GM19043 (cell line): Measurements from ENCODE around the gene GPC5.
"Not testable (repeated sequence)": the region's sequence is repeated elsewhere in the genome, so short reads cannot be mapped to it uniquely, and the experiment has no call there.

Experiments used
- ATAC-seq: cut with Tn5 transposase; IDR thresholded peaks from one replicate; pipeline ENCODE4 v1.9.1; 2021; ENCODE audit warnings: low read depth; ENCODE audit not compliant: unreplicated experiment

GPC5 gene

GRCh38 chr13:91813253-91813652 is 414.8 kb downstream of the GPC5 start:
- no peak for ATAC-seq

GRCh38 chr13:91816263-91816807 is 417.9 kb downstream of the GPC5 start:
- ATAC-seq = no peak

GRCh38 chr13:91817250-91817649 is 418.8 kb downstream of the GPC5 start:
- ATAC-seq = no peak

GRCh38 chr13:91824416-91824815 is 426.0 kb downstream of the GPC5 start:
- no peak for ATAC-seq

- ATAC-seq = no peak
Observed at GRCh38 chr13:91825516-91825915, 427.1 kb downstream of the GPC5 start.

GRCh38 chr13:91836553-91836952 is 438.1 kb downstream of the GPC5 start:
- no peak for ATAC-seq

DNA sequence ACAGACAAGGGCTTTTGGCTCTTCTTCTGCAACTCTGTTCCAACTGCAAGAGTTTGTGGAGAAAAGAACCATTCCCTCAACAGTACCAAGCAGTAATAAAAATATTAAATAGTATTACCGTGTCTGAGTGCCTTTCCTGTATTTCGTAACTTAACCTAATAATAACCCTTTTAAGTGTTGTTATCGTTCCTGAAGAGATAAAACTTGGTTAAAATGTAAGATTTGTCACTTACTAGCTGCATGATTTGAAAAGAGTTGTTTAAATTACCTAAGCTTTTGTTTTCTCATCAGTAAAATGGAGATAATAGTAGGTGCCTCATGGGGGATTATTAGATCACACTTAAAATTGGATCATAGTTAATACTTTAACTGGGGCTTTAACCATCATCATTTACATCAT is 447.2 kb downstream of the GPC5 start:
- no peak for ATAC-seq

DNA sequence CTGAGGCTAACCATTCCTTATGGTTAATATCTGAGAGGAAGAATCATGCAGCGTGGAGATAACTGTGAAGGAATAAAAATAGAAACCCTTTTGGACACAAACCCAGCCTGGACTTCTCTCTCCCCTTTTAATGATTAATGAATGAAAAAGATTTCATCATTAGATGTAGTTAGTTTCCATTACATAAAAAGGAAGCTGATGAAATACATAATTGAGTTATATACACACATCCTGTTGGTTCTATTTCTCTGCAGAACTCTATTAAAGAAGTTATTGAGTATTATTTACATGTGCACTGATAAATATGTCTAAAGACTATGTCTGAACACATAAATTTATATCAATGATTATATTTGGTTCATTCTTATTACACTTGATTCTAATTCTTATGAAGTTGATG is 465.3 kb downstream of the GPC5 start:
- ATAC-seq = no peak

DNA sequence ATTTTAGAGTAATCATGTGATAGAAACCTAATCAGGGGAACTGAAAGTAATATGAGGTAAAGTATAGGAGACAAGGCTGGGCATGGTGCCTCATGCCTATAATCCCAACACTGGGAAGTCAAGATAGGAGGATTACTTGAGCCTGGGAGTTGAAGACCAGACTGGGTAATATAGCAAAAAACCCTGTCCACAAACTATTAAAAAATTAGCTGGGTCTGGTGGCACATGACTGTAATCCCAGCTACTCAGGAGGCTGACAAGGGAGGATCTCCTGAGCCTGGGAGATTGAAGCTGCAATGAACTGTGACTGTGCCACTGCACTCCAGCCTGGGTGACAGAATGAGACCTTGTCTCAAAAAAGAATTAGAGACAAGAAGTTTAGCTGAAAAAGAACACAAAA is 469.9 kb downstream of the GPC5 start:
- ATAC-seq = no peak

- no peak for ATAC-seq
Observed at GRCh38 chr13:91878491-91878890, 480.1 kb downstream of the GPC5 start.

- no peak for ATAC-seq
Observed at GRCh38 chr13:91879360-91879759, 480.9 kb downstream of the GPC5 start.

GRCh38 chr13:91882918-91883317 is 484.5 kb downstream of the GPC5 start:
- no peak for ATAC-seq

- ATAC-seq = no peak
Observed at GRCh38 chr13:91889641-91890040, 491.2 kb downstream of the GPC5 start.

GRCh38 chr13:91891141-91891540 is 492.7 kb downstream of the GPC5 start:
- ATAC-seq = no peak

DNA sequence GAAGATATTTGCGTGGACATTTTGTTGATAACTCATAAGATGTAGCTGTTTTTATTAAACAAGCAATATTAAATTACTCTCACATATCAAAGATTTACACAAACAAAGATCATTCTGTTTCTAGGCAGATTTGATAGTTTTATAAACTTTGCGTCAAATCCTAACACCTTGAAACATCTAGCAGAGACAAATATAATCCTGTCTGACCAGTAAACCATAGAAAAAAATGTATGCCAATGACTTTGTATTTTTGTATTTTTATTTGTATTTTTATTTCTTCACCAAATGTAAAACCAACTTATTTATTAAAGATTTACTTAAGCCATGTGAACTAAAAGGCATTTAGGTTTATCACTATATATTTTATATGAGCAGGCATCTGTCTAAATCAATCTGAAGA is 494.6 kb downstream of the GPC5 start:
- ATAC-seq = no peak

GRCh38 chr13:91894316-91894715 is 495.9 kb downstream of the GPC5 start:
- ATAC-seq = no peak

DNA sequence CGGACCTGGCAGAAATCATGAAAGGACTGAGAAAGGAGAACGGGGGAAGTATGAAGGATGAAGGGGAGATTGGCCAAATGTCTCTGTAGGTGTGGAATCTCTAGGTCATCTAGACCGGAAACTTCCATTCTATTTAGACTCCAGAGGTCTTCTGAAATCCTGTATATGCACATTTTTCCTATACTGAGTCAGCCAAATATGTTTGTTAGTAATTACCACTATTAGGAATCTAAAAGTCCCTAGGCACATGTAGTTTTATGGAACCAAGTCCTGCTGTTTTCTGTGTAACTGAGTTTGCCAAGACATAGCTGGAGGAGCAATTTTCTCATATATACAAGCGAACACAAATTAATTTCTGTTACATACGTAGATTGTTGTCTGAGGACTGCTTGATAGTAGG is 498.1 kb downstream of the GPC5 start:
- ATAC-seq = no peak

DNA sequence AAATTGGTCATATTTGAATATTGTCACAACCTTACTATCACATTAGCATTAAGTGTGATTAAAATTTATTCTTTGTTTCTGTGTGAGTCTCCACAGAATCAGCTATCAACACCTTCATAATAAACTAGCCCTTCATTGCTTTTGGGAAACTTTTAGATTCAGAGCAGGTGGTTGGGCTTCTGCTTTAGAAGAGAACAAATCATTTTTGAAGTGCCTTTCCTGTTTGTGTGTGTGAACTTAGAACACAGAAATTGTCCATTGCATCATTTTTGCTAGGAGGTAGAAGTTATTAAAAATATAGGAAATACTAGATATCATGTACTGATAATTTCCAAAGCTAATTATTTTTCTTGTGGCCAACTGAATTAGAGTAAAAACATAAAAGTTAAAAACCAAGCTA is 500.6 kb downstream of the GPC5 start:
- ATAC-seq = not testable (repeated sequence)

DNA sequence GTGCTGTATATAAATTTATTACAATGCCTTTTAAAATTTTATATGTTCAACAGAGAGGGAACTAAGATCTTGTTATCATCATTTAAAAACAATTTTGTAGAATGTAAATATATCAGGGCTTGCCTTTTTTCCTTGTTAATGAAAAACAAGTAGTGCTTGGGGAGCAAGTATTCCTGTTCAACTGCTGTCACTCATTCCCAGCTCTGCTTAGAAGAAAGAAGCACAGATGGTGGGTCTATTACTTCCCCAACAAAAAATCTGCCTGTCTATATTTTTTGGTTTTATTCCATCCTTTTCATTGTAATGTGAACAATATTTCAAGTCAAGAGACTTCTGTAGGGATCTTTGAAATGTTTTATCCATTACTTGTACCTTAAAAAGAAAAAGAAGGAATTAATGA is 503.9 kb downstream of the GPC5 start:
- no peak for ATAC-seq

GRCh38 chr13:91904005-91904404 is 505.6 kb downstream of the GPC5 start:
- ATAC-seq = peak; percentile 85

- peak; percentile 49 for ATAC-seq
Observed at GRCh38 chr13:91904597-91904996, 506.2 kb downstream of the GPC5 start.

DNA sequence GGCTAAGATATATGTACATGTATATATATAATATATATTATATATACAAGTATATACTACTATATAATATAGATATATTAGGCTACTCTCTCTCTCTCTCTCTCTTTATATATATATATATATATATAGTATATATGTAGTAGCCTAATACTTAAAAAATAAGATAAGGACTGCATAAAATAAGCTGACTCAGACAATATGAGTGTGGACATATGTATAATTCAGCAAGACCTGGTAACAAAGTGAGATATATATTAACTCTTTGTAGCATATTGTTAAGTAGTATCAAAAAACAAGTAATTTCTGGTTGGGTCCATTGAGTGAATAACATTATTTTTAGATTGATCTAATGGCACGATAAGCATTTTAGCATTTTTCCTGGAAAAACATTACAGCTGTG is 509.0 kb downstream of the GPC5 start:
- ATAC-seq = no peak

DNA sequence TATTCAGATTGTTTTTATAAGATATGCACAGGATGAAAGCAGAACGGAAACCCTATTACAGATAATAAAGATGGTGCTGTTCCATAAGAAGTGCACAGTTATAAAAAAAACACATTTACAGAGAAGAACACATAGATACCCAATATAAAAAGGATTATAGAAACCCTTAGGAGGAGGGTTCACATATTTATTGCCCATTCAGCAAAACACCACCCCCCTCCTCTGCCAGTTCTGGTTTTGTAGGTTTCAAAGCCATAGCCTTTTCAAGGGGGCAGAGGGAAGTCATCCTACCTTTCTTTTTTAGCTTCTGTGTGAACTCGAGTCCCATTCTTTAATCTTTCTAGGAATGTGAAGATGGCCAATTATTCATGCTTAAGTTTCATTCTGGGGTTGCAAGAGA is 511.2 kb downstream of the GPC5 start:
- no peak for ATAC-seq
